ENCODE data around the gene ACAP3.

ACAP3 gene

GRCh38 chr1:1286313-1287261 lies 21.1 kb downstream of the ACAP3 start:
- H3K4me1 ChIP-seq (ENCODE audit: insufficient read depth, low read length) = no peaks in the 10 kb centered on the region
- no peaks in the 10 kb centered on the region for H3K9me3 ChIP-seq (ENCODE audit: control insufficient read depth, insufficient read depth, low read length)
- no peaks in the 10 kb centered on the region for H3K36me3 ChIP-seq (ENCODE audit: insufficient read depth, low read length)
- H3K9ac ChIP-seq (ENCODE audit: low read depth, low read length) = no peak overlapping the region

- no peaks in the 10 kb centered on the region for H3K36me3 ChIP-seq (ENCODE audit: insufficient read depth, low read length)
- no peaks in the 10 kb centered on the region for H3K4me1 ChIP-seq (ENCODE audit: insufficient read depth, low read length)
- no peak overlapping the region for H3K9ac ChIP-seq (ENCODE audit: low read depth, low read length)
- H3K9me3 ChIP-seq (ENCODE audit: control insufficient read depth, insufficient read depth, low read length) = no peaks in the 10 kb centered on the region
These were observed 22.0 kb downstream of the ACAP3 start for GRCh38 chr1:1285611-1286311.

GRCh38 chr1:1285102-1285571 lies 22.6 kb downstream of the ACAP3 start:
- Histone ChIP-seq H3K36me3 (ENCODE audit: insufficient read depth, low read length) (no peaks in the 10 kb centered on the region), H3K9me3 (ENCODE audit: control insufficient read depth, insufficient read depth, low read length) (no peaks in the 10 kb centered on the region), H3K4me1 (ENCODE audit: insufficient read depth, low read length) (no peaks in the 10 kb centered on the region), H3K9ac (ENCODE audit: low read depth, low read length) (no peak overlapping the region)

GRCh38 chr1:1284221-1285101 lies 23.3 kb downstream of the ACAP3 start:
- H3K36me3 ChIP-seq (ENCODE audit: insufficient read depth, low read length) = no peaks in the 10 kb centered on the region
- H3K9ac ChIP-seq (ENCODE audit: low read depth, low read length) = no peak overlapping the region
- no peaks in the 10 kb centered on the region for H3K4me1 ChIP-seq (ENCODE audit: insufficient read depth, low read length)
- no peaks in the 10 kb centered on the region for H3K9me3 ChIP-seq (ENCODE audit: control insufficient read depth, insufficient read depth, low read length)

GRCh38 chr1:1283821-1284220 lies 23.9 kb downstream of the ACAP3 start:
- H3K4me1 ChIP-seq (ENCODE audit: insufficient read depth, low read length) = no peaks in the 10 kb centered on the region
- no peaks in the 10 kb centered on the region for H3K36me3 ChIP-seq (ENCODE audit: insufficient read depth, low read length)
- H3K9ac ChIP-seq (ENCODE audit: low read depth, low read length) = no peak overlapping the region
- H3K9me3 ChIP-seq (ENCODE audit: control insufficient read depth, insufficient read depth, low read length) = no peaks in the 10 kb centered on the region

GRCh38 chr1:1282998-1283397 lies 24.7 kb downstream of the ACAP3 start:
- Histone ChIP-seq H3K4me1 (ENCODE audit: insufficient read depth, low read length) (no peaks in the 10 kb centered on the region), H3K9ac (ENCODE audit: low read depth, low read length) (no peak overlapping the region), H3K9me3 (ENCODE audit: control insufficient read depth, insufficient read depth, low read length) (no peaks in the 10 kb centered on the region), H3K36me3 (ENCODE audit: insufficient read depth, low read length) (no peaks in the 10 kb centered on the region)

- Histone ChIP-seq H3K36me3 (ENCODE audit: insufficient read depth, low read length) (no peaks in the 10 kb centered on the region), H3K9ac (ENCODE audit: low read depth, low read length) (no peak overlapping the region), H3K9me3 (ENCODE audit: control insufficient read depth, insufficient read depth, low read length) (no peaks in the 10 kb centered on the region), H3K4me1 (ENCODE audit: insufficient read depth, low read length) (no peaks in the 10 kb centered on the region)
These were observed 26.0 kb downstream of the ACAP3 start for GRCh38 chr1:1281533-1282321.

- Histone ChIP-seq H3K36me3 (ENCODE audit: insufficient read depth, low read length) (no peaks in the 10 kb centered on the region), H3K4me1 (ENCODE audit: insufficient read depth, low read length) (no peaks in the 10 kb centered on the region), H3K9ac (ENCODE audit: low read depth, low read length) (no peak overlapping the region), H3K9me3 (ENCODE audit: control insufficient read depth, insufficient read depth, low read length) (no peaks in the 10 kb centered on the region)
These were observed 26.8 kb downstream of the ACAP3 start for GRCh38 chr1:1280782-1281481.

- Histone ChIP-seq H3K4me1 (ENCODE audit: insufficient read depth, low read length) (no peaks in the 10 kb centered on the region), H3K9ac (ENCODE audit: low read depth, low read length) (no peak overlapping the region), H3K36me3 (ENCODE audit: insufficient read depth, low read length) (no peaks in the 10 kb centered on the region), H3K9me3 (ENCODE audit: control insufficient read depth, insufficient read depth, low read length) (no peaks in the 10 kb centered on the region)
These were observed 28.7 kb downstream of the ACAP3 start for GRCh38 chr1:1279028-1279427.

- H3K4me1 ChIP-seq (ENCODE audit: insufficient read depth, low read length) = no peaks in the 10 kb centered on the region
- H3K36me3 ChIP-seq (ENCODE audit: insufficient read depth, low read length) = no peaks in the 10 kb centered on the region
- H3K9me3 ChIP-seq (ENCODE audit: control insufficient read depth, insufficient read depth, low read length) = no peaks in the 10 kb centered on the region
- no peak overlapping the region for H3K9ac ChIP-seq (ENCODE audit: low read depth, low read length)
These were observed 29.1 kb downstream of the ACAP3 start for GRCh38 chr1:1278620-1279019.

- Histone ChIP-seq H3K9me3 (ENCODE audit: control insufficient read depth, insufficient read depth, low read length) (no peaks in the 10 kb centered on the region), H3K36me3 (ENCODE audit: insufficient read depth, low read length) (no peaks in the 10 kb centered on the region), H3K9ac (ENCODE audit: low read depth, low read length) (no peak overlapping the region), H3K4me1 (ENCODE audit: insufficient read depth, low read length) (peaks cover 4% of the 10 kb centered on the region; the same call in 1 of the 2 replicates)
These were observed 31.9 kb downstream of the ACAP3 start for GRCh38 chr1:1275836-1276235.

- Histone ChIP-seq H3K9ac (ENCODE audit: low read depth, low read length) (no peak overlapping the region), H3K4me1 (ENCODE audit: insufficient read depth, low read length) (peaks cover 4% of the 10 kb centered on the region; the same call in 1 of the 2 replicates), H3K9me3 (ENCODE audit: control insufficient read depth, insufficient read depth, low read length) (no peaks in the 10 kb centered on the region), H3K36me3 (ENCODE audit: insufficient read depth, low read length) (no peaks in the 10 kb centered on the region)
These were observed 32.7 kb downstream of the ACAP3 start for GRCh38 chr1:1274931-1275431.
